Measurements from ENCODE around the gene COL6A2.

The COL6A2 gene

DNA sequence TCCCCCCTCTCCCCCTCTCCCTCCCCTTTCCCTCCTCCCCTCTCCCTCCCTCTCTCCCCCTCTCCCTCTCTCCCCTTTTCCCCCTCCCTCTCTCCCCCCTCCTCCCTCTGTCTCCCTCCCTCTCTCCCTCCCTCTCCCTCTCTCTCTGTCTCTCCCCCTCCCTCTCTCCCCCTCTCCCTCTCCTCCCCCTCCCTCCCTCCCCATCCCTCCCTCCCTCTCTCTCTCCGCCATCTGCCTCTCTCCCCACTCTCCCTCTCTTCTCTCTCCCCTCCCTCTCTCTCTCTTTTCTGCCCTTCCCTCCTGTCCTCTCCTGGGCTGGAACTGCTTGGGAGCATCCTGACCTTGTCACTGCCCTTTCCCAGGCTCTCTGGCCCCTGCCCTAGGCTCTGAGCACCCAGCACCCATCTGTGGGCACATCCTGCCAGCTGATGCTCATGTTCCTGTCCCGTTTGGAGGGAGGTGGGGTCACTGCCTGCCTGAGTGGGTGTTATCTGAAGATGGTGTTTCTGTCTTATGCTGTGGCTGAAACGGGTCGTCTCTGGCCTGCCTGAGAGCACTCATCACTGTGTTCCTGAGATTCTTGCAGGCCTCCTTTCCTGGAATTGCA is 46.7 kb downstream of the COL6A2 start:
- DNase-seq (ENCODE audit: low spot score): no peak

DNA sequence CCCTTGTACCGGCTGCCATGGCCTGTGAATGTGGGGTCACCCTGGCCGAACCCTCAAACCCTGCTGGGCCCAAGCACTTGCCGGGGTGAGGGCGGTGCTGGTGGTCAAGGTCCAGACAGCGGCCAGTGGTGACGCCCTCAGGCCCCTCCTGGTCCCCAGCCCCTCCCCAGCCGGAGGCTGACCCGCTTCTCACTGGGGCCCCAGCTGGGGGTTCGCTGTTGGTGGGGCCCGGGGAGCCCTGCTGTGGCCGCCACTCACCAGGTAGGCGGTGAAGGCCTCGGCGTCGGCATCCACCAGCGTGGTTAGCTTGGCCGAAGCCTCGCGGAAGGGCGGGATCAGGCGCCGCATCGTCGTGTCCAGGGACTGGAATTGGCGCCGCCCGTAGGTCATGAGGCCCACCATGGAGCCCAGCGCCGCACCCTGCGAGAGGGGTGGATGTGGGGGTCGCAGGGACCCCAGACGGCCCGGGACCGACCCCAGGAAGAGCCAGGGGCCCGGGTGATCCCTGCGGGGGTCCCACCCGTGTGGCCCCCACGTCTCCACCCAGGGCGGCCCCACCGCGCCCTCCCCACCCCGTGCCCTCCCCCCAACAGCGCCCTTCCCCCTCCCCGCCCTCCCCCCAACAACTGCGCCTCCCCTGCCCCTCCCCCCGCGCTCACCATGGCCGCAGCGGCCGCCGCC is 47.4 kb downstream of the COL6A2 start:
- DNase-seq (ENCODE audit: low spot score): no peak

DNA sequence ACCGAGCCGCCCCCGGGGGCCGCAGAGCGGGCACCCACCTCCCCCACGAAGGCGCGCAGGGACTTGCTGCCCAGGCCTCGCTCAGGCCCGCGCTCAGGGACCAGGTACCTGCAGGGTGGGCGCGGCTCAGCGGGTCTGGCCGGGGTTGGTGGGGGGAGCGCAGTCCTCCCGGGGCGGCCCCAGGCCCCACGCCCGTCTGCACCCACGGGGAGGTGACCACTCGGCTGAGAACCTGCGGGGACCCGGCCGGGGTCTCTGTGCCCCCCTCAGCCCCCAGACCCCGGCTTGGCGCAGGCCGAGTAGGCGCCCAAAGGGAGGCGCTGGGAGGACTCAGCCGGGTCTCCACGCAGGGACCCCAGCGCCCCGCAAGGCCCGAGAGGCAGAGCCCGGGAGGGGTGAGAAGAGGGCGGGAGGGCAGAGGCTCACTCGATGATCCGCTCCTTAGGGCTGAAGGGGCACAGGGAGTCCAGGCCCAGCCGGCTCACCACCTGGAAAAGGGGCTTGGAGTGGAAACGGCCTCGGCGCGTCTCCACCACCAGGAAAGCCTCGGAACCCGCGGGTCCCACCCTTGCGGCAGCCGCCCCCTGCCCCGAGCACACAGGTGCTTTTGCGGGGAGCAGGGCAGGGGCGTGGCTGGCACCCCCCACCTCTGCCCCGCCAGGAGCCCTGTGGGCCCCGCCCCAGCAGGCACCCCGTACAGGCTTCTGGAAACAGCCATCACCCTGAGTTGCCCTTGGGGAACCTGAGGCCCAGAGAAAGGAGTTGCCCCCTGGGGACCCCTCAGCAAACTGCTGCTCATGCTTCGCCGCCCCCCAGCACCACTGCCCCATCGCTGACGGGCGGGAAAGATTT is 48.2 kb downstream of the COL6A2 start:
- no peak for DNase-seq (ENCODE audit: low spot score)

DNA sequence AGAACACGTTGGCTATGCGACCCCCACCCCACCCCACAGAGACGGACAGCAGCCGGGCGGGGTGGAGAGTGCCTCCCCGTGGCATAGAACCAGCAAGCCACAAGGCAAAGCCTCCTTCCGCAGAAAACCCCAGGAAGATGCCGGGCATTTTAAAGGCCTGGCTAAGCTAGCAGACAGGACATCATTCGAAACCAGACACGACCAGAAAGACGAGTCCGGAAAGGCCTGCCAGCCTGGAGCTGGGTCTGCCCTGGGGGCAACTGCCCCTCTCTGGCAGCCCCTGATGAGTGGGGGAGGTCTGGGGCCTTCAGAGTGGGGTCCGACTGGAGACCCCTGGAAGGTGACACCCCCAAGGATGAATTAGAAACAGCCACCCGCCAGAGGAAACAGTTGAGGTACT is 48.9 kb downstream of the COL6A2 start:
- no peak for DNase-seq (ENCODE audit: low spot score)

DNA sequence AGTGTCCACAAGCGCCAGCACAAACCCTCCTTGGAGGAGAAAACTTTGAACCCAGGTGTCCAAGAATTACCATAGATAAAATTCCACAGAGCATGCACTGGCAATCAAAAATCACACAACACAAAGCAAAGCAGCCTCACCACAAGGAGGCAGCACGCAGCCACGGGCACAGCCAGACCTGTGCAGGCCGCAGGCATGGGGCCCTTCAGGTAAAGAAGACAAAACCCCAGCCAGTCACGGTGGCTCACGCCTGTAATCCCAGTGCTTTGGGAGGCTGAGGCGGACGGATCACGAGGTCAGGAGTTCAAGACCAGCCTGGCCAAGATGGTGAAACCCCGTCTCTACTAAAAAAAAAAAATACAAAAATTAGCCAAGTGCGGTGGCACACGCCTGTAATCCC is 49.5 kb downstream of the COL6A2 start:
- peak; percentile 19 for DNase-seq (ENCODE audit: low spot score)

DNA sequence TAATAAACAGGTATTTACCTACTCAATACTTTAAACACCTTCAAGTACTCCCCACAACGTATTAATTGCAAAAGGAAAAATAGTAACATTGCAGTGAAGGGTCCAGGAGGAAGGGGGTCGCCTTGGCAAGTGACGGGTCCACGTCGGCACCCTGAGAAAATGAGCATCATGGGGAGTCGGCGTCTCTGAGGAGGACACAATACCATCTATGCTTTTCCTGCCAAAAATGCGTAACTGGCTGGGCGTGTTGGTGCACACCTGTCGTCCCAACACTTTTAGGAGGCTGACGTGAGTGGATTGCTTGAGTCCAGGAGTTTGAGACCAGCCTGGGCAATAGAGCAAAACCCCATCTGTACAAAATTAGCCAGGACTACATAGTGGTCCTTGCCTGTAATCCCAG is 50.2 kb downstream of the COL6A2 start:
- no peak for DNase-seq (ENCODE audit: low spot score)

DNA sequence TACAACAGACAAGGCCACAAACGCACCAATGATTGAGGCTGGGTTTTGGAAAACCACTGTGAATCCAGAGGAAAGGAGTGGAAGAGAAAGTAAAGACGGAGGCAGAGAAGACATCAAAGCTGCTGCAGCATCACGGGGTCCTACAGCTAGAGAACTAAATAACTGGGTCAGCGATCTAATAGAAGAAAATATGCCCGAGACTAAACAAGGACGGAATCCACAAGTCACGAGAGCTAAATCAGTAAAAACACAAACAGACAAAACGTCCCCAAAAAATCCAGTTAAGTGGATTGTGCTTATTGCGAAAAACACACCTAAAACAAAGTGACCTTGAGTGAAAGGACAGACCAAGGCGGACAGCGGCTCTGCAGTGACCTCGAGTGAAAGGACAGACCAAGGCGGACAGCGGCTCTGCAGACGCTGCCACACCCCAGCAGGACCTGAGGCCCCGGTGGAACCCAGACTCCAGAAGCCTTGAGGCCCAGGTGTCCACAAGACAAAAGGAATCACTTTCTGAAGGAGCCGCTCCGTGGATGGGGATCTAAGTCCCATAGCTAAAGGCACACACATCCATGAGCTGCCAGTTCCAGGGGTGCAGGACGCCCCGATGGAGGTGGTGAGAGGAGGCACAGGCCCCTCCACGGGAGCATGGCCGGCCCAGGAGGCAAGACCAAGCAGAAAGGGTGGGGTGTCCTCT is 51.4 kb downstream of the COL6A2 start:
- DNase-seq (ENCODE audit: low spot score): no peak

DNA sequence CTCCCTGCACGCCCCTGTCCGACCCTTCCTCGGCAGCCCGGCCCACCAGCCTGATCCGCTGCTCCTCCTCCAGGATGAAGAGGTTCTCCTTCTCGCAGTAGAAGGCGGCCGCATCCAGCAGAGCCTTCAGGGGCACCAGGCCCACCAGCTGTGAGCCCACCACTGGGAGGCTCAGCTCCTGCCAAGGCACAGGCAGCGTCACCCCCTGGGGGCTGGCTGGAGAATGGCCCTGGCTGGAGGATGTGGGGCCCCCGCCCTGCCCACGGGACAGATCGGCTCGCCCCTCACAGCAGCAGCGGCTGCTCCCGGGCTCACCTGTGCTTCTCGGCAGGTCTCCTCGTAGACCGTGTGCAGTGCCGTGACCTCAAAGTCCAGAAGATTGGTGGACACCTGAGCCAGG is 52.2 kb downstream of the COL6A2 start:
- DNase-seq (ENCODE audit: low spot score): no peak

DNA sequence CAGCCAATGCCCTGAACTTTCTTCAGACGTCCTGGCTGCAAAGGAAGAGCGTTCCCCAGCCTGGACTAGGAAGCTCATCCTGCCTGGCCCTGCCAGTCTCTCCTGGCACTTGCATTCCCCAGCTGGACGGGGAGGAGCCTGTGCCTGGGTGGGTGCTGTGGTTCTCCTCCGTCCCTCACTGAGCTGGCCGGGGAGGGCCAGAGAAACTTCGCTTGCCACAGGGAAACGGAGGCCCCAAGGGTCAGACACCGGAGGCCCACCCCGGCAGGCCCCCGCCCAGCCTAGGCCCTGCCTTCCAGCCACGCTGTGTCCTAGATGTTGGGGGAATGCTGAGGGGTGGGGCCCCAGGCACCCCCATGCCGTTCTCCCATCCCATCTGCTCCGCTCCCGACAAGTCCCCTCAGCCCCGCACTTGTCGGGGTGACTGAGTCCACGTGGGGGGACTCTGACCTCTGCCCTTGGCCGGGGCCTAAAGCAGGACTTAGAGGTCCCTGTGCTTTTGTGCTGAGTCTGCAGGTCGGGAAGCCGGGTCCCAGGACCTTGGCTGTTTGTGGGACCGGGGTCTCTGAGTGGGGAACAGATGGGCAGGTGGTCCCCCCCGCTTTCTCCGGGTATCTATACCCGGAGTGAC is 52.7 kb downstream of the COL6A2 start:
- no peak for DNase-seq (ENCODE audit: low spot score)

DNA sequence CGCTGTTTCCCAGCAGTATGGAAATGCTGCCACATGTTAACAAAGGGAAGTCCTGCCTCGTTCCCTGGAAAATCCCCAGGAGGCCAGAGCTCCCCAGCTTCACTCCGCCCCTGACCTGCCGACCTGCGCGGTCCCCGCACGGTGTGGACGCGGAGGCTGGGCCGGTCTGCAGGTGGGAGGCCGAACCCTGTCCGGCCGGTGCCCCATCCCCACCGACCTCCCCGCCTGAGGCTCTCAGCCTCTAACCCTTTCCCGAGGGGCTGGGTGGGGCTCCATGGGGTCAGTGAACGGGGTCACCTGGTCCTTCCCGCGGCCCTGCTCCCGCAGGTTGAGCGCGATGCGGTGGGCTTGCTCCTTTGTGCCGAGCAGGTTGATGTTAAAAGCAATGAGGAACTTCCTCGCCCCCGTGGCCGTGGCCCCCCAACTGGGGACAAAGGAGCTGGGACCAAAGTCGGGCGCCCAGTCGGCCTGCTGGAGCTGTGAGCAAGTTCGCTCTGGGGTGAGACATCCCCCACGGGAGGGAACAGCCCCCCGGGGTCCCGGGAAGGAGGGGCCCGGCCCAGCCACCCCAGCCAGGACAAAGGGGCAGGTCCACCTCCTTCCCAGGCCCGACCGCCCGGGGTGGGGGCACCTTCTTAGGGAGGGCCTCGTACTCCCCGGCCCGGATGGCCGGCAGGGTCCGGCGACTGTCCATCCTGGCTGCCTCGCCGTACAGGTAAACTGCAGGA is 53.5 kb downstream of the COL6A2 start:
- DNase-seq (ENCODE audit: low spot score): no peak

DNA sequence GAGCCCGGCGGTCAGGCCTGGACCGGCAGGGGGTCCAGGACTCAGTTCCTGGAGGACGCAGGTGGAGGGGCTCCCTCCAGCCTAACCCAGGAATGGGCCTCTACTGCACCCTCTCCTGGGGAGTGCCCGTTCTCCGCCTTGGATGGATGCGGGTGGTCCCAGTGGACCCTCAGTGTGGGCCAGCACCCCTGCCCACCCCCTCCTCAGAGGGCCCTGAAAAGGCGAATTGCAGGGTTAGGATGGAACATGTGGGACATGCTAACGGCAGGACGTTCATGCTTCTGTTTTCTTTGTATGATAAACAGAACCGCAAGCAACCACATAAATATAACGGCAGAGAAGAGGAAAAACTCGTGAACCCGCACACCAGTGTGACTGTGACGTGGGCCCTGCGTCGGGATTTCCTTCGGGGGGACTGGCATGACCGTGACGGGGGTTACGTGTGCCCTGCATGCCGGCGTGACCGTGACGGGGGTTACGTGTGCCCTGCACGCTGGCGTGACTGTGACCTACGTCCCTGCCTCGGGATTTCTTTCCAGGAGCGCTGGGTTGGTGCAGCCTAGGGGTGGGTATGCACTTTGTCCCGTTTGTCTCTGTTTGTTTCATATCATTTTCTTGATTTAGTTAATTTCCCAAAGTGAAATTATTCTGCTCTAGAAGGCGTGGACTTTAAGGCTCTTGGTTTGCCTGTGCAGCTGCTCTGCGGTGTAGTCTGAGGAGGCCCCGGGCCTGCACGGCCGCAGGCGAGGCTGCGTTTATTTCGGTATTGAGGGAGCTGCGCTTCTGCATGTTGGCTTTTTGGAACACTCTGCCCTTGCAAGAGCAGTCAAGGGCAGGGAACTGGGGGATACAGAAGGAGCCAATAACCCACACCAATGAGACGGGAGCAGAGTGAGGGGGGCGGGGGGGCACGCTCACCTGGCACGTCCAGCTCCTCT is 54.3 kb downstream of the COL6A2 start:
- DNase-seq (ENCODE audit: low spot score): no peak

DNA sequence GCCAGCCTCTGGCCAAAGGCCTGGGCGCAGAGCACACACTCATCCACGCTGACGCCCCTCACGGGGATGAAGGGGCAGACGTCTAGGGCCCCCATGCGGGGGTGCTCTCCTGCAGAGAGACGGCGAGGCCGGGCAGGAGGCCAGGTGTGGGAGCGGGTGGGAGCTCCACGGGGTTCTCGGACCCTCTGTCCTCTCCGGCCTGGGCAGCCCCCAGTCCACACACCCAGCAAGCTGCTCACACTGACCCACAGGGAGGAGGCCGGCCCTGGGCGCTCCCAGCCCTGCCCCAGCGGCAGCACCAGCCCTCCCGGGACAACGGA is 55.0 kb downstream of the COL6A2 start:
- no peak for DNase-seq (ENCODE audit: low spot score)

DNA sequence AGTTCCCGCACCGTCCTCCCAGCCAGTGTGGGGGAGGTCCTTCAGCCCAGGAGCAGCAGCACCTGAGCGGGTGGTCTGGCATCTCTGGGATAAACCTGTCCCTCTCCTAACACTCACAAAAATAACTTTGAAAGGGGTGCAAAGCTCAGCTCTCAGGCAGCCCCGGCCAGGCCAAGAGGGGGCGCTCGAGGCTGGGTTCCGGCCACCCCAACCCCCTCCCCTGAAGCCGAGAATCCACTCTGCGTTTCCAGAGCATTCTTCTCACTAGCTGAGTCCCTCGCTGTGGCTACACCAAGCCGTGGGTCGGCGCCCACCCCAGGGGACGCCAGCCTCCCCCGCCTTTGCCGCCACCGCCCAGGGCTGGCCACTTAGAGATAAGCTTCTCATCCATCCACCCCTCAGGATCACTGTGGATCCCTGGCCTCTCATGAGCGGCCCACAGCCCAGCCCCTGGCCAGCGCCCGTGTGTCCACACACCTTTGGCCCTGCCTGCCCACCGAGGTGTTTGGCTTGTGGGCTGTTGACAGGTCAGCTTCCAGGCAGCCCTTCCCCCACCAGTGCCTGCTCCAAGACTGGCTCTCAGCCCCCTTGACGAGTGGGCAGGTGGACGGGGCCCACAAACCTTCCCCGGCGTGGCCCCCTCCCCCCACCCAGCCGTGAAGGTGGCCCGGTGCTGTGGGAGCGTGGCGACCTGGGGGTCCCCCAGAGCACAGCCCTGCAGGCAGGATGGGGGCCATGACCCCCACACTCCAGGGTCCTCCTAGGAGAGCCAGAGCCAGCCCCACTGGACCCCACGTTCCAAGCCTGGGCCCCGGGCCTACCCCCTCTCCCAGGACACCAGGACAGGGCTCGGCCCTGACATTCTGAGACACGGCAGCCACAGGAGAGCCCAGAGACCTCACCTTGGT is 55.6 kb downstream of the COL6A2 start:
- DNase-seq (ENCODE audit: low spot score): no peak

DNA sequence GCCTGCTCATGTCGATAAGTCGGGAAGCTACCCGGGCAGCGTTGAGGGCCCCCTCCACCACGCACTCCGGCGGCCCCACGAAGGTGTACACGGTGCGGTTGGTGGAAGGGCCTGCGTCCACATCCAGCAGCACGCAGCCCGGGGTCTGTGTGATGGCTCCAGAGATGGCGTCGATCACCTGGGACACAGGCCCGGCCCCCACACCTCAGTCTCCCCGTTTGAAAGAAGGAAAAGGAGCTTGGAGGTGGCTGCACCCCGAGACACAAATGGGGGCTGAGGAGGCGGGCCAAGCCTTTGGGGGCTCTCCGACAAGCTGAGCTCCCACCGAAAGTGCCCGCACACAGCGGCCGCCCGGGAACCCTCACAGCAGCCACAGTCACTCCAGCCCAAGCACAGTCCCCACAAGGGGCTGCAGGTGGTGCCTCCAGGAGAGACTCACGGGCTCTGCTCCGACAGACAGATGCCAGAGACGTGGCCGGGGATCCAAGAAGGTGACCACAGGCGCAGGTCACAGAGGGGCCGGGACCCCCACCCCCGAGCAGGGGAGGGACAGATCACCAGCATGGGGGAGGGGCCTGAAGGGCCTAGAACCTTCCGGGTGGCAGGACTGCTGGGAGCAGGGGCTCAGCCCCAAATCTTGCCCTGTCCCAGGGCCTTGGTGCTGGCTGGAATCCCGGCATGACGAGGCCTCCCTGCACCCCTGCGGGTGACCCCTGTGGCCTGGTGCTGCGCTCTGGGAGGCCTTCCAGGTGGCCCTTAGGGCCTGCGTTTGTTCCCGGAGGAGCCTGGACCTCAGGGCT is 56.4 kb downstream of the COL6A2 start:
- no peak for DNase-seq (ENCODE audit: low spot score)

DNA sequence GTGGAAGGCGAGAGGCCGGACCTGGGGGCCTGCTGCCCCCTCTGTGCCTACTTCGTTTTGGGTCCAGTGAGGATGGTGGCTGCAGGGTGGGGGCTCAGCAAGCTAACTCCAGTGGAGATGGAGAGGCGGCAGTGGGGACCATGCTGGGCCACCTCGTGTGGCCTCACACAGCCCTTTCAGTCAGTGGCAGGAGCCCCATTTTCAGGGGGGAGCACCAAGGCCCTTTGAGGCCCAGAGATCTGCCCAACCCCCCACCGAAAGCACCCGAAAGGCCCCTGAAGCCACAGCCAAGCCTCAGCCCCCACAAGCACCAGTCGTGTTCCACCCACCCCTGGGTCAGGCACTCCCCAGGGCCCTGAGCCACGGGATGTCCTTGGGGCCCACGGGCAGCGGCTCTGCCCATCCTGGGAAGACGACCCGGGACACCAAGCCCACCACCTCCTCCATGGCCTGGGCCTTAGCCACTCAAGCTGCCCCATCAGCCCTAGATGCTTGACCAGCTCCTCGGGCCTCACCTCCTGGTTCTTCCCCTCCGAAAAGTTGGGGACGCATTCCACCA is 57.1 kb downstream of the COL6A2 start:
- no peak for DNase-seq (ENCODE audit: low spot score)

DNA sequence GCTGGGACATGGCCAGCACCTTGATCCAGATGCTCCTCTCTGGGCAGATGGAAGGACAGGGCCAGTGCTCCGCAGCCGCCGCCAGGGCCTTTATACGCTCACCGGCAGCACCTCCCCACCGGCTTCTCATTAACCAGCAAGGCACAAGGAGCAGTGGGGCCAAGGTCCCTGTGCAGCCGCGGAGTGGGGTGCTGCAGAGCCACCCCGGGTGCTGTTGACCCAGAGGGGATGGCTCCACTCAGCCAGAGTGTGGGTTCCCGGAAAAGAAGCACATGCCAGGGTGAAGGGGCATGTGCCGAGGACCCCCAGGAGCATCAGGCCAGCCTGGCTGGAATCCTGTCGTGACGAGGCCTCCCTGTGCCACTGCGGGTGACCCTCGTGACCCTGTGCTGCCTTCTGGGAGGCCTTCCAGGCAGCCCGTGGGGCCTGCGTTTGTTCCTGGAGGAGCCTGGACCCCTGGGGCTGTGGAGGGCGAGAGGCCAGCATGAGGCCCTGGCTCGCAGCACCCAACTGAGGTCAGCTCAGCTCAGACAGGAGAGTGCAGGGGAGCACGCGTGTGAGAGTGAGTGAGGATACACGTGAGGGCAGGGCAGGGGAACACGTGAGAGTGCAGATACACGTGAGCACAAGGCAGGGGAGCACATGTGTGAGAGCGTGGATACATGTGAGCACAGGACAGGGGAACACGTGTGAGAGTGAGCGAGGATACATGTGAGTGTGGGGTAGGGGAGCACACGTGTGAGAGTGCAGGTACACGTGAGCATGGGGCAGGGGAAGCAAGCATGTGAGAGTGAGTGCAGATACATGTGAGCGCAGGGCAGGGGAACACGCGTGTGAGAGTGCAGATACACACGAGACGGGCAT is 57.8 kb downstream of the COL6A2 start, which contains the start of gene FTCD:
Gene FTCD (minus strand): TSS at position 66 of the 864 bp plus-strand sequence. CDS start 56 bp downstream, at position 10.
- DNase-seq (ENCODE audit: low spot score): no peak

DNA sequence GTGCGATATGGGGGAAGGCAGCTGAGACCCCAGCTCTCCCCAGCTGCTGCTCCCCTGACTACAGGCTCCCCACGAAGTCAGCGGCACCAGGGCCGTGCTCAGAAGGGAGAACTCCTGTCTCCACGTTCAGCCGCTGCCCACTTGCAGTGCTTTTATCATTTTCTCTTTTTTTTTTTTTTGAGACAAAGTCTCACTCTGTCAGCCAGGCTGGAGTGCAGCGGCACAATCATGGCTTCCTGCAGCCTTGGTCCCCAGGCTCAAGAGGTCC is 58.4 kb downstream of the COL6A2 start:
- no peak for DNase-seq (ENCODE audit: low spot score)

All from LoVo (cell line).